Loucy (cell line): ENCODE measurements around the gene ZDHHC4.

Source experiments
- H2AFZ ChIP-seq: fragments of 200-600 bp; sonication (generic); 2 replicates; pipeline ENCODE4 v1.6.0; 2016; ENCODE audit warnings: antibody characterized with exemption, mild to moderate bottlenecking, low read length, moderate library complexity
- H3F3A ChIP-seq: fragments of 200-600 bp; 2 replicates; pipeline ENCODE4 v1.6.0; 2016; ENCODE audit warnings: antibody characterized with exemption, low read depth, mild to moderate bottlenecking
- H3K27me3 ChIP-seq: fragments of 200-600 bp; sonication (generic); 2 replicates; pipeline ENCODE4 v1.6.1; 2014; ENCODE audit warnings: low read length, mild to moderate bottlenecking; ENCODE audit not compliant: insufficient read depth, poor library complexity, severe bottlenecking
- H3K36me3 ChIP-seq: fragments of 200-600 bp; sonication (generic); 2 replicates; pipeline ENCODE4 v1.6.1; 2016; ENCODE audit warnings: low read length; ENCODE audit not compliant: insufficient read depth
- H3K4me1 ChIP-seq: fragments of 200-600 bp; sonication (generic); 2 replicates; pipeline ENCODE4 v1.5.1; 2014; ENCODE audit warnings: low read length, mild to moderate bottlenecking; ENCODE audit not compliant: insufficient read depth, poor library complexity, severe bottlenecking
- H3K4me2 ChIP-seq: fragments of 200-600 bp; sonication (generic); 2 replicates; pipeline ENCODE4 v1.6.0; 2014; ENCODE audit warnings: antibody characterized with exemption, low read length, low read depth, mild to moderate bottlenecking; ENCODE audit not compliant: poor library complexity, severe bottlenecking
- H3K4me3 ChIP-seq: fragments of 200-600 bp; sonication (generic); 2 replicates; pipeline ENCODE4 v1.5.1; 2014; ENCODE audit warnings: low read length, mild to moderate bottlenecking, mixed read lengths; ENCODE audit not compliant: poor library complexity, severe bottlenecking
- H3K79me2 ChIP-seq: fragments of 200-600 bp; sonication (generic); 2 replicates; pipeline ENCODE4 v1.6.1; 2014; ENCODE audit warnings: low read length; ENCODE audit not compliant: insufficient read depth
- H3K9ac ChIP-seq: fragments of 200-600 bp; sonication (generic); 2 replicates; pipeline ENCODE4 v1.6.0; 2014; ENCODE audit warnings: mild to moderate bottlenecking, low read depth, low read length, moderate library complexity; ENCODE audit not compliant: poor library complexity, severe bottlenecking
- H3K9me2 ChIP-seq: fragments of 200-600 bp; sonication (generic); replicated peaks from 2 replicates; pipeline ENCODE4 v1.6.1; 2016; ENCODE audit warnings: low read depth, low read length, mixed read lengths
- H3K9me3 ChIP-seq: fragments of 200-600 bp; sonication (generic); 2 replicates; pipeline ENCODE4 v1.6.1; 2014; ENCODE audit warnings: mild to moderate bottlenecking, antibody characterized with exemption, low read length, low read depth; ENCODE audit not compliant: insufficient read depth
- H4K20me1 ChIP-seq: fragments of 200-600 bp; sonication (generic); 2 replicates; pipeline ENCODE4 v1.6.0; 2014; ENCODE audit warnings: antibody characterized with exemption, low read length, mild to moderate bottlenecking; ENCODE audit not compliant: insufficient read depth, poor library complexity, severe bottlenecking
- CTCF ChIP-seq: fragments of 200-600 bp; sonication (generic); conservative IDR thresholded peaks from 2 replicates; pipeline ENCODE4 v1.5.1; 2014; ENCODE audit warnings: mild to moderate bottlenecking, antibody characterized with exemption, low read length
- EZH2phosphoT487 ChIP-seq: fragments of 200-600 bp; IDR thresholded peaks from 2 replicates; pipeline ENCODE4 v1.6.1; 2018; ENCODE audit warnings: antibody characterized with exemption, mild to moderate bottlenecking, moderate library complexity, borderline replicate concordance

The ZDHHC4 gene

GRCh38 chr7:6545398-6546126 is 31.7 kb upstream of the ZDHHC4 start:
- no peak overlapping the region for H3K4me2 ChIP-seq
- no peaks in the 10 kb centered on the region for H4K20me1 ChIP-seq
- no peak overlapping the region for H3K9ac ChIP-seq
- no peaks in the 10 kb centered on the region for H3F3A ChIP-seq
- no peak overlapping the region for H2AFZ ChIP-seq
- H3K27me3 ChIP-seq, result no peaks in the 10 kb centered on the region
- no peaks in the 10 kb centered on the region for H3K9me3 ChIP-seq
- no peaks in the 10 kb centered on the region for H3K9me2 ChIP-seq
- TF ChIP-seq CTCF (no peak), EZH2phosphoT487 (no peak)
- H3K4me3 ChIP-seq, result no peak overlapping the region
- H3K36me3 ChIP-seq, result no peaks in the 10 kb centered on the region
- H3K79me2 ChIP-seq, result no peaks in the 10 kb centered on the region
- H3K4me1 ChIP-seq, result no peaks in the 10 kb centered on the region

- no peak for TF ChIP-seq CTCF
- no peak for TF ChIP-seq EZH2phosphoT487
- H2AFZ ChIP-seq, result no peak overlapping the region
- no peaks in the 10 kb centered on the region for H3K27me3 ChIP-seq
- no peaks in the 10 kb centered on the region for H3F3A ChIP-seq
- H3K9me3 ChIP-seq, result no peaks in the 10 kb centered on the region
- H3K79me2 ChIP-seq, result no peaks in the 10 kb centered on the region
- no peak overlapping the region for H3K9ac ChIP-seq
- H3K36me3 ChIP-seq, result no peaks in the 10 kb centered on the region
- no peaks in the 10 kb centered on the region for H3K9me2 ChIP-seq
- H4K20me1 ChIP-seq, result no peaks in the 10 kb centered on the region
- no peak overlapping the region for H3K4me2 ChIP-seq
- no peak overlapping the region for H3K4me3 ChIP-seq
- H3K4me1 ChIP-seq, result no peaks in the 10 kb centered on the region
Observed at GRCh38 chr7:6546498-6547251, 30.6 kb upstream of the ZDHHC4 start.

GRCh38 chr7:6547400-6547799 is 29.9 kb upstream of the ZDHHC4 start:
- H4K20me1 ChIP-seq, result no peaks in the 10 kb centered on the region
- H3K4me2 ChIP-seq, result no peak overlapping the region
- TF ChIP-seq CTCF, result no peak
- TF ChIP-seq EZH2phosphoT487, result no peak
- H3K9me3 ChIP-seq, result no peaks in the 10 kb centered on the region
- no peak overlapping the region for H3K9ac ChIP-seq
- H3K4me1 ChIP-seq, result no peaks in the 10 kb centered on the region
- H3K79me2 ChIP-seq, result no peaks in the 10 kb centered on the region
- H3K9me2 ChIP-seq, result no peaks in the 10 kb centered on the region
- H3K4me3 ChIP-seq, result no peak overlapping the region
- H3F3A ChIP-seq, result no peaks in the 10 kb centered on the region
- no peaks in the 10 kb centered on the region for H3K27me3 ChIP-seq
- no peak overlapping the region for H2AFZ ChIP-seq
- H3K36me3 ChIP-seq, result no peaks in the 10 kb centered on the region
